Osteoblast (primary cell): ENCODE results near the gene PRDM12. TPM values are rescaled to one million over a fixed set of nuclear protein-coding genes. Genes with fewer than 3 reads are reported as not detected.
A peak's percentile ranks its signal among the peaks of the same experiment; 100 is the strongest.

Source experiments
- DNase-seq: peaks from one replicate; pipeline ENCODE4 v3.0.0; 2011; ENCODE audit warnings: low spot score, mixed read lengths; ENCODE audit not compliant: insufficient read length; ENCODE audit errors: missing footprints
- H2AFZ ChIP-seq: 2 replicates; pipeline ENCODE4 v1.6.0; 2011; ENCODE audit warnings: mild to moderate bottlenecking, low read length
- H3K27ac ChIP-seq: 2 replicates; pipeline ENCODE4 v1.5.1; 2011; ENCODE audit warnings: mild to moderate bottlenecking, low read depth, low read length, moderate library complexity
- H3K27me3 ChIP-seq: 2 replicates; pipeline ENCODE4 v1.6.0; 2012; ENCODE audit warnings: mild to moderate bottlenecking, control low read depth, inconsistent platforms, low read length, moderate library complexity; ENCODE audit not compliant: insufficient read depth
- H3K36me3 ChIP-seq: 2 replicates; pipeline ENCODE4 v1.5.1; 2011; ENCODE audit warnings: mild to moderate bottlenecking, low read length, control low read depth, moderate library complexity; ENCODE audit not compliant: insufficient read depth
- H3K4me1 ChIP-seq: 2 replicates; pipeline ENCODE4 v1.5.1; 2011; ENCODE audit warnings: mild to moderate bottlenecking, low read length, control low read depth, moderate library complexity; ENCODE audit not compliant: insufficient read depth
- H3K4me2 ChIP-seq: 2 replicates; pipeline ENCODE4 v1.6.0; 2011; ENCODE audit warnings: mild to moderate bottlenecking, low read length; ENCODE audit not compliant: insufficient read depth
- H3K4me3 ChIP-seq: fragments of 200-600 bp; sonication (generic); 3 replicates; pipeline ENCODE4 v1.5.1; 2012; ENCODE audit warnings: mild to moderate bottlenecking, low read length, inconsistent platforms; ENCODE audit not compliant: insufficient read depth
- H3K79me2 ChIP-seq: 2 replicates; pipeline ENCODE4 v1.6.0; 2012; ENCODE audit warnings: mild to moderate bottlenecking, low read length, control low read depth, inconsistent platforms; ENCODE audit not compliant: insufficient read depth
- H3K9me3 ChIP-seq: 2 replicates; pipeline ENCODE4 v1.5.1; 2011; ENCODE audit warnings: low read depth, low read length, control low read depth
- H4K20me1 ChIP-seq: 2 replicates; pipeline ENCODE4 v1.6.0; 2012; ENCODE audit warnings: mild to moderate bottlenecking, low read length, control low read depth; ENCODE audit not compliant: insufficient read depth
- total RNA-seq: library from RNA; depleted of rRNA; stranded (reverse); fragments of >200 nt; gene quantifications from 2 replicates; pipeline ENCODE4 v1.2.3, GENCODE V29; 2012
- TF ChIP-seq, protein P1 (sequence below): IDR thresholded peaks from 2 replicates; pipeline ENCODE4 v1.5.1; 2011; ENCODE audit warnings: mild to moderate bottlenecking, low read depth, low read length, moderate library complexity; ENCODE audit errors: extremely low read depth

Gene PRDM12
- total RNA-seq, 1 donor: not detected

DNA sequence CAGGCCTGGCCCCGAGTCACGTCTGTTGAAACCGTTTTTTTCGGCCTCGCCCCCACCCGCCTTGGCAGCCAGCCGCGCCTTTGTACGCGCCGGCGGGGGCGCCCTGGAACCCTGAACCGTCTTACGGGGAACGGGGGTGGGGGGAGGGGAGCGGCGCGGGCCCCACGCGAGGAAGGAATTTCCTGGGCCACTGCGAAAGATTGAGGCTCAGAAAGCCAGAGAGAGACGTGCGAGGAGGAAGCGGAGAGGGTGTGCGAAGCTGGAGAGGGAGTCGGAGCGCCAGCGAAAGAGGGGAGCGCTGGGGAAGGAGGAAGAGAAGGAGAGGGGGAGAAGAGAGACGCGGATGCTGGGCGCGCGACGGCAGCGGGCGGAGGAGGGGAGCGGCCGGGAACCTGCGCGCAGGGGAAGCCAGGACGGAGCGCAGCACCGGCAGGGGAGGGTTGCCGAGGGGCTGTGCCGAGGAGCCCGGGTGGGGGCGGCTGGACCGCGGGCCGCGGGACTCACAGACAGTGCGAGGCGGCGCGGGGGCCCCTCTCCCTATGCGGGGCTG lies 4.6 kb upstream of the PRDM12 start:
- H3K27ac ChIP-seq: no peak overlapping the region
- TF ChIP-seq, protein P1, sequence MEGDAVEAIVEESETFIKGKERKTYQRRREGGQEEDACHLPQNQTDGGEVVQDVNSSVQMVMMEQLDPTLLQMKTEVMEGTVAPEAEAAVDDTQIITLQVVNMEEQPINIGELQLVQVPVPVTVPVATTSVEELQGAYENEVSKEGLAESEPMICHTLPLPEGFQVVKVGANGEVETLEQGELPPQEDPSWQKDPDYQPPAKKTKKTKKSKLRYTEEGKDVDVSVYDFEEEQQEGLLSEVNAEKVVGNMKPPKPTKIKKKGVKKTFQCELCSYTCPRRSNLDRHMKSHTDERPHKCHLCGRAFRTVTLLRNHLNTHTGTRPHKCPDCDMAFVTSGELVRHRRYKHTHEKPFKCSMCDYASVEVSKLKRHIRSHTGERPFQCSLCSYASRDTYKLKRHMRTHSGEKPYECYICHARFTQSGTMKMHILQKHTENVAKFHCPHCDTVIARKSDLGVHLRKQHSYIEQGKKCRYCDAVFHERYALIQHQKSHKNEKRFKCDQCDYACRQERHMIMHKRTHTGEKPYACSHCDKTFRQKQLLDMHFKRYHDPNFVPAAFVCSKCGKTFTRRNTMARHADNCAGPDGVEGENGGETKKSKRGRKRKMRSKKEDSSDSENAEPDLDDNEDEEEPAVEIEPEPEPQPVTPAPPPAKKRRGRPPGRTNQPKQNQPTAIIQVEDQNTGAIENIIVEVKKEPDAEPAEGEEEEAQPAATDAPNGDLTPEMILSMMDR: no peak
- no peak overlapping the region for H3K4me2 ChIP-seq
- peak; percentile 80 for DNase-seq
- H4K20me1 ChIP-seq: no peaks in the 10 kb centered on the region
- no peaks in the 10 kb centered on the region for H3K36me3 ChIP-seq
- H3K9me3 ChIP-seq: no peaks in the 10 kb centered on the region
- no peaks in the 10 kb centered on the region for H3K4me1 ChIP-seq
- peaks cover 91% of the 10 kb centered on the region for H3K27me3 ChIP-seq
- no peak overlapping the region for H3K4me3 ChIP-seq
- no peaks in the 10 kb centered on the region for H3K79me2 ChIP-seq
- no peak overlapping the region for H2AFZ ChIP-seq

DNA sequence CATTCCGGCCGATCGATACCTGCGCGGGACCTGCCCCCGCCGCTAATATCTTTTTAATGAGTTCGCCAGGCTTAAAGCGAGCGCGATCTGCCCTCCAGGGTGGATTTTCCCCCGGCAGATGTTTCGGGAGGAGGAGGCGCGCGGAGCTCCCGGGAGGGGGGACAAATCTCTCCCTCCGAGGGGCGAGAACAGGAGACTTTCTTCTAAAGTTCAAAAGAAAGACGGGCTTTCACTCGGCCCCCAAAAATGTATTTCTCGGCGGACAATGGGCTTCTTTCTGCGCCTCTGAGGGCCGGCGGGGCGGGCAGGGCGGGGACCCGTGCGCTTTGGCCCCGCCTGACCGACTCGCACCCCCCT lies 4.1 kb upstream of the PRDM12 start:
- Histone ChIP-seq H3K4me2 (peak overlapping the region; percentile 43), H3K9me3 (no peaks in the 10 kb centered on the region), H4K20me1 (no peaks in the 10 kb centered on the region), H2AFZ (no peak overlapping the region), H3K4me1 (no peaks in the 10 kb centered on the region), H3K36me3 (no peaks in the 10 kb centered on the region), H3K79me2 (no peaks in the 10 kb centered on the region), H3K4me3 (no peak overlapping the region), H3K27ac (no peak overlapping the region), H3K27me3 (peaks cover 92% of the 10 kb centered on the region)
- no peak for DNase-seq
- TF ChIP-seq, protein P1: no peak

DNA sequence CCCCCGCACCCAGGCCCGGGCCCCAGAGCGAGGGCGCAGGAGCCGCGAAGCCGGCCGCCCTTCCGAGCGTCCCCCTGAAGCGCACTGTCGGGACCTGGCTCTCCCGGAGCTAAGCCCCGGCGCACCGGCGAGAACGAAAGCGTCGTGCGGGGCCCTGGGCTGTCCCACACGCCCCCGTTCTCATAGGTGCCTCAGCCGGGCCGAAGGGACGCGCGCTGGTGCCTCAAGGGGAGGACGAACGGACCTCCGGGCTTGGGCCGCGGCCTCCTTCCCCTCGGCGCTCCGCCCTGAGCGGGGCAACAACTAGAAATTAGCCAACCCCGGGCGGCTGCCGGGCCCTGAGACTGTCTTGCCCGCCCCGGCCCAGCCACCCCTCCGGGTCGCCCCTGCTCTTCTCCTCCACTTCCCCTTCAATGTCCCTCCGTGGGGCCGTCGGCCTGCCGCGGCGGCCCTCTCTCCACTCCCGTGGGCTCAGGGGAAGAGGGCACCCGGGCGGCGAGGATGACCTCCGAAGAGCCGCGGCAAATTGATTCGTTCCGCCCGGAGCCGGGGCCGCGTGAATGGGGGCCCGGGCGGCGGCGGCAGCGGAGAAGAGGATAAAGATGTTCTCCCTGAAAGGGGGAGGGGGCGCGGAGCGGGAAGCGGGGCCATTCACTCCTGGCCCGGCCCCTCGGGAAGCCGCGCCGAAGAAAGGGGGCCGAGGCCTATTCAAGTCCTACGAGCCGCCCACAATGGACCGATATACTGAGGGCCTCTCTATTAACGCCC lies 3.5 kb upstream of the PRDM12 start:
- Histone ChIP-seq H3K27me3 (peaks cover 93% of the 10 kb centered on the region), H4K20me1 (no peaks in the 10 kb centered on the region), H3K27ac (no peak overlapping the region), H3K79me2 (no peaks in the 10 kb centered on the region), H3K4me2 (peak overlapping the region; percentile 43), H3K4me1 (no peaks in the 10 kb centered on the region), H3K4me3 (no peak overlapping the region), H3K9me3 (no peaks in the 10 kb centered on the region), H3K36me3 (no peaks in the 10 kb centered on the region), H2AFZ (no peak overlapping the region)
- TF ChIP-seq, protein P1: no peak
- peak; percentile 92 for DNase-seq

DNA sequence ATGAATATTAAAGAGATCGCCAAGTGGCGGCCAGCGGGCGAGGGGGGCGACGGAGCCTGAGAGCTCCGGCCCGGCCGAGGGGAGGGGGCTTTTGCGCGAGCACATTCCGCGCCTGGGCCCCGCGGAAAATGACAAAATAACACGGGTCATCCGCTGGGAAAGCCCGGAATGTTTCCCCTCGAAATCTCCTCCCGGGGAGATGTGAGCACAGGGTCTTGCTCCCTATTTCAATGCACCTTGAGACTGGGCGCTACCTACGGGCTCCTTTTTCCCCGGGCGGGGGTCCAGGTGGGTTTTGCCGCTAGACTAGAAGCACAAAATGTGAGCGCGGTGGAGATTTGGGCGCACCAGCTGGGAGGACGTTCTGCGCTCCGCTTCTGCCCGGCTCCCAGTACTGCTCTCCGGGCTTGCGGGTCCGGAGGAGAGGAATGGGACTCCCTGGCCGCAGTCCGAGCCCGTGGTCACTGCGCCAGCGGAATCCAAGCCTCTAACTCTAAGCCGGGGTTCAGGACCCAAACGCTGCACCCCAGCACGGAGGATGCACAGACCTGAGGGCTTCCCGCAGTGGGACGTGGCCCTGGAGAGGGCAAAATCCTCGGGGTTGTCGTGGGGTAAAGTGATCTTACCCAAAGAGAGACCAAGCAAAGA lies 2.8 kb upstream of the PRDM12 start:
- H3K27me3 ChIP-seq: peaks cover 94% of the 10 kb centered on the region
- H3K4me3 ChIP-seq: no peak overlapping the region
- no peaks in the 10 kb centered on the region for H4K20me1 ChIP-seq
- DNase-seq: peak; percentile 90
- no peaks in the 10 kb centered on the region for H3K4me1 ChIP-seq
- no peaks in the 10 kb centered on the region for H3K36me3 ChIP-seq
- H3K79me2 ChIP-seq: no peaks in the 10 kb centered on the region
- H3K9me3 ChIP-seq: no peaks in the 10 kb centered on the region
- no peak overlapping the region for H2AFZ ChIP-seq
- H3K4me2 ChIP-seq: no peak overlapping the region
- no peak overlapping the region for H3K27ac ChIP-seq
- TF ChIP-seq, protein P1: no peak
